ENCODE measurements around the gene SPINT2.

DNA sequence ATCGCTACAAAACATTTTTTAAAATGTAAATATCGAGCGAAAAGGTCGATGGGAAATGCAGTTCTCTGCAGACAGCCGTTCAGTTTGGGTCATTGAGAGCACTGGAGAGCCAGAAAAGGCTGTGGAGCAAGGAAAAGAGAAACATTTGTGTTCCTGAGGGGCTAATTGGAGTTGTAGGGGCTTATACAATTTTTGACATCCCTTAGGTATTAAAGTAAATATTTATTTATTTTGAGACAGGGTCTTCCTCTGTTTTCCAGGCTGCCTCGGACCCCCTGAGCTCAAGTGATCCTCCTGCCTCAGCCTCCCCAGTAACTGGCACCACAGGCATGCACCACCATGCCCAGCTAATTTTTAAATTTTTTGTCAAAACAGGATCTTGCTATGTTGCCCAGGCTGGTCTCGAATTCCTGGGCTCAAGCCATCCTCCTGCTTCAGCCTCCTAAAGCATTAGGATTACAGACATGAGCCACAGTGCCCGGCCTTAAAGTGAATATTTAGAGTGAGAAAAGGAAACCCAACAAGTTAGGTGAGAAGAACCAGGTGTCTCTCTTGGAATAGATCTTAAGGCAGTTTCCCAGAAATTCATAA lies 52.2 kb downstream of the SPINT2 start:
- TF ChIP-seq, protein P1, sequence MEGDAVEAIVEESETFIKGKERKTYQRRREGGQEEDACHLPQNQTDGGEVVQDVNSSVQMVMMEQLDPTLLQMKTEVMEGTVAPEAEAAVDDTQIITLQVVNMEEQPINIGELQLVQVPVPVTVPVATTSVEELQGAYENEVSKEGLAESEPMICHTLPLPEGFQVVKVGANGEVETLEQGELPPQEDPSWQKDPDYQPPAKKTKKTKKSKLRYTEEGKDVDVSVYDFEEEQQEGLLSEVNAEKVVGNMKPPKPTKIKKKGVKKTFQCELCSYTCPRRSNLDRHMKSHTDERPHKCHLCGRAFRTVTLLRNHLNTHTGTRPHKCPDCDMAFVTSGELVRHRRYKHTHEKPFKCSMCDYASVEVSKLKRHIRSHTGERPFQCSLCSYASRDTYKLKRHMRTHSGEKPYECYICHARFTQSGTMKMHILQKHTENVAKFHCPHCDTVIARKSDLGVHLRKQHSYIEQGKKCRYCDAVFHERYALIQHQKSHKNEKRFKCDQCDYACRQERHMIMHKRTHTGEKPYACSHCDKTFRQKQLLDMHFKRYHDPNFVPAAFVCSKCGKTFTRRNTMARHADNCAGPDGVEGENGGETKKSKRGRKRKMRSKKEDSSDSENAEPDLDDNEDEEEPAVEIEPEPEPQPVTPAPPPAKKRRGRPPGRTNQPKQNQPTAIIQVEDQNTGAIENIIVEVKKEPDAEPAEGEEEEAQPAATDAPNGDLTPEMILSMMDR (IDR thresholded peaks at IDR 0.05; ENCODE audit: low read depth, low read length, missing input control), result no peak
- TF ChIP-seq, protein P2, sequence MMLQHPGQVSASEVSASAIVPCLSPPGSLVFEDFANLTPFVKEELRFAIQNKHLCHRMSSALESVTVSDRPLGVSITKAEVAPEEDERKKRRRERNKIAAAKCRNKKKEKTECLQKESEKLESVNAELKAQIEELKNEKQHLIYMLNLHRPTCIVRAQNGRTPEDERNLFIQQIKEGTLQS (IDR thresholded peaks at IDR 0.05), result no peak
- TF ChIP-seq, protein P3, sequence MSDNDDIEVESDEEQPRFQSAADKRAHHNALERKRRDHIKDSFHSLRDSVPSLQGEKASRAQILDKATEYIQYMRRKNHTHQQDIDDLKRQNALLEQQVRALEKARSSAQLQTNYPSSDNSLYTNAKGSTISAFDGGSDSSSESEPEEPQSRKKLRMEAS (IDR thresholded peaks at IDR 0.05), result no peak
- no peak for TF ChIP-seq RAD21 (IDR thresholded peaks at IDR 0.05)
- TF ChIP-seq, protein P4, sequence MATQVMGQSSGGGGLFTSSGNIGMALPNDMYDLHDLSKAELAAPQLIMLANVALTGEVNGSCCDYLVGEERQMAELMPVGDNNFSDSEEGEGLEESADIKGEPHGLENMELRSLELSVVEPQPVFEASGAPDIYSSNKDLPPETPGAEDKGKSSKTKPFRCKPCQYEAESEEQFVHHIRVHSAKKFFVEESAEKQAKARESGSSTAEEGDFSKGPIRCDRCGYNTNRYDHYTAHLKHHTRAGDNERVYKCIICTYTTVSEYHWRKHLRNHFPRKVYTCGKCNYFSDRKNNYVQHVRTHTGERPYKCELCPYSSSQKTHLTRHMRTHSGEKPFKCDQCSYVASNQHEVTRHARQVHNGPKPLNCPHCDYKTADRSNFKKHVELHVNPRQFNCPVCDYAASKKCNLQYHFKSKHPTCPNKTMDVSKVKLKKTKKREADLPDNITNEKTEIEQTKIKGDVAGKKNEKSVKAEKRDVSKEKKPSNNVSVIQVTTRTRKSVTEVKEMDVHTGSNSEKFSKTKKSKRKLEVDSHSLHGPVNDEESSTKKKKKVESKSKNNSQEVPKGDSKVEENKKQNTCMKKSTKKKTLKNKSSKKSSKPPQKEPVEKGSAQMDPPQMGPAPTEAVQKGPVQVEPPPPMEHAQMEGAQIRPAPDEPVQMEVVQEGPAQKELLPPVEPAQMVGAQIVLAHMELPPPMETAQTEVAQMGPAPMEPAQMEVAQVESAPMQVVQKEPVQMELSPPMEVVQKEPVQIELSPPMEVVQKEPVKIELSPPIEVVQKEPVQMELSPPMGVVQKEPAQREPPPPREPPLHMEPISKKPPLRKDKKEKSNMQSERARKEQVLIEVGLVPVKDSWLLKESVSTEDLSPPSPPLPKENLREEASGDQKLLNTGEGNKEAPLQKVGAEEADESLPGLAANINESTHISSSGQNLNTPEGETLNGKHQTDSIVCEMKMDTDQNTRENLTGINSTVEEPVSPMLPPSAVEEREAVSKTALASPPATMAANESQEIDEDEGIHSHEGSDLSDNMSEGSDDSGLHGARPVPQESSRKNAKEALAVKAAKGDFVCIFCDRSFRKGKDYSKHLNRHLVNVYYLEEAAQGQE (IDR thresholded peaks at IDR 0.05), result no peak
- no peak for TF ChIP-seq SP1 (IDR thresholded peaks at IDR 0.05)
- TF ChIP-seq FOXA1 (IDR thresholded peaks at IDR 0.05), result no peak
